Measurements from ENCODE around the gene TRPM2.

Gene TRPM2

GRCh38 chr21:44353191-44353970 lies at the start of gene TRPM2:
TRPM2 (plus strand) TSS chr21:44353621; CDS start chr21:44353701, 80 bp downstream.
- DNase-seq: peak; percentile 48

- no peak for DNase-seq
Observed at GRCh38 chr21:44304011-44304616, 49.3 kb upstream of the TRPM2 start.

- DNase-seq: peak; percentile 74
Observed at GRCh38 chr21:44304877-44305293, 48.5 kb upstream of the TRPM2 start.

- no peak for DNase-seq
Observed at GRCh38 chr21:44305691-44306090, 47.7 kb upstream of the TRPM2 start.

- no peak for DNase-seq
Observed at GRCh38 chr21:44306936-44307704, 46.3 kb upstream of the TRPM2 start.

- DNase-seq: no peak
Observed at GRCh38 chr21:44310628-44311507, 42.6 kb upstream of the TRPM2 start.

GRCh38 chr21:44312089-44312488 lies 41.3 kb upstream of the TRPM2 start:
- DNase-seq: no peak

- no peak for DNase-seq
Observed at GRCh38 chr21:44312716-44313115, 40.7 kb upstream of the TRPM2 start.

GRCh38 chr21:44313451-44313850 lies 40.0 kb upstream of the TRPM2 start:
- DNase-seq: no peak

GRCh38 chr21:44314128-44314527 lies 39.3 kb upstream of the TRPM2 start:
- DNase-seq: no peak

GRCh38 chr21:44314561-44314960 lies 38.9 kb upstream of the TRPM2 start:
- DNase-seq: no peak

- peak; percentile 71 for DNase-seq
Observed at GRCh38 chr21:44315691-44316203, 37.7 kb upstream of the TRPM2 start.

- DNase-seq: no peak
Observed at GRCh38 chr21:44316277-44316900, 37.0 kb upstream of the TRPM2 start.

GRCh38 chr21:44317241-44317782 lies 36.1 kb upstream of the TRPM2 start:
- DNase-seq: no peak

GRCh38 chr21:44317871-44318270 lies 35.5 kb upstream of the TRPM2 start:
- no peak for DNase-seq

- no peak for DNase-seq
Observed at GRCh38 chr21:44318489-44319285, 34.7 kb upstream of the TRPM2 start.

GRCh38 chr21:44319407-44320065 lies 33.9 kb upstream of the TRPM2 start:
- DNase-seq: no peak

GRCh38 chr21:44320847-44321246 lies 32.6 kb upstream of the TRPM2 start:
- no peak for DNase-seq

- DNase-seq: no peak
Observed at GRCh38 chr21:44321846-44322450, 31.5 kb upstream of the TRPM2 start.

Data from NCI-H2171 treated with DMSO at 0.1 percent for 48 hours (cell line).